Measurements from ENCODE around the gene BLZF1.

GRCh38 chr1:169381162-169381561 lies 13.2 kb downstream of the BLZF1 start:
- no peak for TF ChIP-seq EZH2phosphoT487 (conservative IDR thresholded peaks at IDR 0.05; ENCODE audit: low read length)
- TF ChIP-seq, protein P1, sequence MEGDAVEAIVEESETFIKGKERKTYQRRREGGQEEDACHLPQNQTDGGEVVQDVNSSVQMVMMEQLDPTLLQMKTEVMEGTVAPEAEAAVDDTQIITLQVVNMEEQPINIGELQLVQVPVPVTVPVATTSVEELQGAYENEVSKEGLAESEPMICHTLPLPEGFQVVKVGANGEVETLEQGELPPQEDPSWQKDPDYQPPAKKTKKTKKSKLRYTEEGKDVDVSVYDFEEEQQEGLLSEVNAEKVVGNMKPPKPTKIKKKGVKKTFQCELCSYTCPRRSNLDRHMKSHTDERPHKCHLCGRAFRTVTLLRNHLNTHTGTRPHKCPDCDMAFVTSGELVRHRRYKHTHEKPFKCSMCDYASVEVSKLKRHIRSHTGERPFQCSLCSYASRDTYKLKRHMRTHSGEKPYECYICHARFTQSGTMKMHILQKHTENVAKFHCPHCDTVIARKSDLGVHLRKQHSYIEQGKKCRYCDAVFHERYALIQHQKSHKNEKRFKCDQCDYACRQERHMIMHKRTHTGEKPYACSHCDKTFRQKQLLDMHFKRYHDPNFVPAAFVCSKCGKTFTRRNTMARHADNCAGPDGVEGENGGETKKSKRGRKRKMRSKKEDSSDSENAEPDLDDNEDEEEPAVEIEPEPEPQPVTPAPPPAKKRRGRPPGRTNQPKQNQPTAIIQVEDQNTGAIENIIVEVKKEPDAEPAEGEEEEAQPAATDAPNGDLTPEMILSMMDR (IDR thresholded peaks at IDR 0.05; ENCODE audit: insufficient read depth, low read length, poor library complexity, severe bottlenecking), result no peak
